Measurements from ENCODE around the gene KLHL25.
"Not testable (repeated sequence)": the region's sequence is repeated elsewhere in the genome, so short reads cannot be mapped to it uniquely, and the experiment has no call there.

The KLHL25 gene

GRCh38 chr15:85794598-85795336 lies at the start of gene KLHL25:
KLHL25 (minus strand) TSS chr15:85794925; CDS start chr15:85769810, 25,115 bp downstream.
- peak; percentile 88 for DNase-seq (ENCODE audit: low spot score)
- no peak for FAIRE-seq

- DNase-seq (ENCODE audit: low spot score): no peak
- FAIRE-seq: no peak
Measured at GRCh38 chr15:85840802-85841152, 46.1 kb upstream of the KLHL25 start.

- FAIRE-seq: no peak
- peak; percentile 59 for DNase-seq (ENCODE audit: low spot score)
Measured at GRCh38 chr15:85840079-85840801, 45.5 kb upstream of the KLHL25 start.

GRCh38 chr15:85839643-85840042 lies 44.9 kb upstream of the KLHL25 start:
- FAIRE-seq (no peak), DNase-seq (ENCODE audit: low spot score) (no peak)

- FAIRE-seq (no peak), DNase-seq (ENCODE audit: low spot score) (no peak)
Measured at GRCh38 chr15:85838655-85839054, 43.9 kb upstream of the KLHL25 start.

DNA sequence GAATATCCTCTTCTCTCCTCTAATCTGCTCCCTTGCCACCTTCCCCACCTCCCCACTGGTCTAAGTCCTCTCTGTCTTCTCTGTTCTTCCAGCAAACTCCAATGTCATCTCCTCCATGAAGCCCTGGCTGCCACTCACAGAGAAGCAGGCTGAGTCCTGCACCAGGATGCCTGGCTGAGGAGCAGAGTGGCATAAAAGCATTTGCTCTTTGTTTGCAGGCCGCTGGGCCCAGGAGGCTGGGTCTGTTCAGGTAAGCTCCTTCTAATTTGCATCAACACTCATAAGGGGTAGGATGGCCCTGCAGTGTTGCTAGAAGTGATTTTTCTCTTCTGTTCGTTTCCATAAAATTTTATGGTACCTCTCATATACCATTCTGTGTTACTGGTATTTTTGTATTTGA lies 43.2 kb upstream of the KLHL25 start:
- FAIRE-seq: no peak
- DNase-seq (ENCODE audit: low spot score): no peak

DNA sequence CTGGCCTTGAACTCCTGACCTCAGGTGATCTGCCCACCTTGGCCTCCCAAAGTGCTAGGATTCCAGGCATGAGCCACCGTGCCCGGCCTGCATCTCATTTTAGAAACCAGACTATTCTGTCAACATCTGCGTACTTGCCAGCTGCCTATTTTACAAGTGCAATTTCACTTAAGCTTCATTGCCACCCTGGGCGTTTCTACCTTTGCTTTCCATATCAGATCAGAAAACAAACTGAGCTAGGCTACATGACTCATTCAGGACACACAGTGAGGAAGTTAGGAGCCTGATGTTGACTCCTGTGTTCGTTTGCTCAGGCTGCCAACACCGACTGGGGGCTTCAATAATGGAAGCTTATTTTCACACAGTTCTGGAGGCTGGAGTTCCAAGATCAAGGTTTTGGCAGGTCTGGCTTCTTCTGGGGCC lies 42.3 kb upstream of the KLHL25 start:
- FAIRE-seq (no peak), DNase-seq (ENCODE audit: low spot score) (no peak)

GRCh38 chr15:85834651-85835050 lies 39.9 kb upstream of the KLHL25 start:
- FAIRE-seq (no peak), DNase-seq (ENCODE audit: low spot score) (no peak)

DNA sequence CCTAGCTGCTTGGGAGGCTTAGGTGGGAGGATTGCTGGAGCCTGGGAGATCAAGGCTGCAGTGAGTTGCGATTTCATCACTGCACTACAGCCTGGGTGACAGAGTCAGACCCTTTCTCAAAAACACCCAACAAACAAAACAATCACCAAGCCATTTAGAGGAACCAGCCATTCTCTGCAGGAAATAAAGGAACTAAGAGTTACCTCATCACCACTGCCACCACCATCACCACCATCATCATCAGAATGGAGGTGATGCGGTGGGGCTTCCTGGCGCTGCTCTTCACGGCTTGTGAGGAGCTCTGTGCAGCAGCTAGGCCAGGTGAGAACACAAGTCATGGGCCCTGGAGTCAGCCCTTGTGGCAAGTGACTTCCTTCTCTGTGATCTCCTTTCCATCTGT lies 37.7 kb upstream of the KLHL25 start:
- DNase-seq (ENCODE audit: low spot score) (no peak), FAIRE-seq (no peak)

GRCh38 chr15:85831415-85832113 lies 36.8 kb upstream of the KLHL25 start:
- DNase-seq (ENCODE audit: low spot score): no peak

GRCh38 chr15:85829754-85830153 lies 35.0 kb upstream of the KLHL25 start:
- FAIRE-seq; DNase-seq (ENCODE audit: low spot score): not testable (repeated sequence)

More at GRCh38 chr15:85831415-85832113, 36.8 kb upstream of the KLHL25 start:
- no peak for FAIRE-seq

DNA sequence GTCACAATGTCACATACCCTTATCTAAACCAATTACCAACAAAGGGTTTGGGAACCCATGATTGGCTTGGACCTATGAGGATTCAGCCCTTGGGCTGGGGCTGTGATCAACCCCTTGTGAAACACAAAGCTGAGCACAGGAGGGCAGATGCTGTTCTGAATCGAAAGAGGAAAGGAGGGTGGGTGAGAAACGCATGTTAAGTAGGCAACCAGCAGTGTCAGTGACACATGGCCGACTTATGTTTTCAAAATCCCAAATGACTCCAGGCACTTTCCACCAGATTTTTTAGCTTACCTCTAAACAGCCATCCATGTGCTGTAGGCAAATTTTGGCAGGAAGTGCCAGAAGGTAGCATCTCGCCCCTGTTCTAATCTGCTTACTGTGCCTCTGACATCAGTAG lies 34.1 kb upstream of the KLHL25 start:
- DNase-seq (ENCODE audit: low spot score) (no peak), FAIRE-seq (no peak)

DNA sequence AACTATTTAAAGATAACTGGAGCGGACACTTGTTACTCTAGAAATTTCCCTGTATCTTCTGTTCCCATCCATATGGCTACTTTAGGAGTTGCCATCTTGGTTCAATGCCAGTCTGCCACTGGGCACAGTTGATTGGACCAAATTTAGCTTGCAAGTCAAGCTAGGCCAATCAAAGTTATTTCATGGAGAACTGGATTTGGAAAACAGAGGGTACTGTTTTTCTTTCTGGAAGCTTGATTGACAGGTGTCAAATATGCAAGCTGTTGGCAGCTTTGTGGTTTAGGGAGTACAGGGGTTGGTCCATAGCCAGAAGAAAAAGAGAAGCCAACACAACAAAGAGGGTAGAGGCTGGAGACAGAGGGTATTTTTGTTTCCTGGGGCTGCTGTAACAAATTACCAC lies 33.4 kb upstream of the KLHL25 start:
- DNase-seq (ENCODE audit: low spot score): no peak
- no peak for FAIRE-seq

DNA sequence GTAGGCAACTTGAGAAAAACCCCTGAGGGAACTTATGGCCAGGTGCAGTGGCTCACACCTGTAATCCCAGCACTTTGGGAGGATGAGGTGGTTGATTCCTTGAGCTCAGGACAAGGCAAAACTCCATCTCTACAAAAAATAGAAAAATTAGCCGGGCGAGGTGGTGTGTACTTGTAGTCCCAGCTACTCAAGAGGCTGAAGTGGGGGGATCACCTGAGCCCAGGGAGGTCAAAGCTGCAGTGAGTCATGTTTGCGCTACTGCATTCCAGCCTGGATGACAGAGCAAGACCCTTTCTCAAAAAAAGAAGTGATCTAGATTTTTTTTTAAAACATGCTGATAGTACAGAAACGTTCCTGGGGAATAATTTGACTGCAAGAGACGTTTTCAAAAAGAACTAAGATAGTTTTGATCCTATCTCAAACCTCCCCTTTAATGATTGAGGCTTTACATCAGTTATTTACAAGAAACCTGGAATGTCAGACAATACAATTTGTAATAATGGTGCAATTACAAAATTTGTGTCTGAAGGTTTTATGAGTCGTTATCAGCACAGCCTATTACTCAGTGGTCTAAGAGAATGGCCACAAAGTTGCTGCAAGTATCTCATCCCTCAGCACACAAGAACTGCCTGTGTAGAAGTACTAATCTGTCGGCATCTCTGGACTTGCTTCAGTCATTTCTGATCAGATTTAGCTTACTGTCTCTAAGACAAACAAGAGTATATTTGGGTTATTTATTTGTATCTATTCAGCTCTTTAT lies 32.2 kb upstream of the KLHL25 start:
- DNase-seq (ENCODE audit: low spot score) (no peak), FAIRE-seq (no peak)

GRCh38 chr15:85825719-85826118 lies 31.0 kb upstream of the KLHL25 start:
- DNase-seq (ENCODE audit: low spot score): no peak
- no peak for FAIRE-seq

DNA sequence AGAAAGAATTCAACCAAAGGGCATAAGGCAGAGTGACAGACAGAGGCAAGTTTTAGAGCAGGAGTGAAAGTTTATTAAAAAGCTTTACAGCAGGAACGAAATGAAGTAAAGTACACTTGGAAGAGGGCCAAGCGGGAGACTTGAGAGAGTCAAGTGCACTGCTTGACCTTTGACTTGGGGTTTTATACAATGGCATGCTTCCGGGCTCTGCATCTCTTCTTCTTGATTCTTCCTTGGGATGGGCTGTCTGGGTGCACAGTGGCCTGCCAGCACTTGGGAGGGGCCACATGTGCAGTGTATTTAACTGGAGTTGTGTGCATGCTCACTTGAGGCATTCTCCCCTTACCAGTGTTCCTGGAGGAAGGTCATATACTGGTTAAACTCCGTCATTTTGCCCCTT lies 30.4 kb upstream of the KLHL25 start:
- FAIRE-seq (no peak), DNase-seq (ENCODE audit: low spot score) (no peak)

DNA sequence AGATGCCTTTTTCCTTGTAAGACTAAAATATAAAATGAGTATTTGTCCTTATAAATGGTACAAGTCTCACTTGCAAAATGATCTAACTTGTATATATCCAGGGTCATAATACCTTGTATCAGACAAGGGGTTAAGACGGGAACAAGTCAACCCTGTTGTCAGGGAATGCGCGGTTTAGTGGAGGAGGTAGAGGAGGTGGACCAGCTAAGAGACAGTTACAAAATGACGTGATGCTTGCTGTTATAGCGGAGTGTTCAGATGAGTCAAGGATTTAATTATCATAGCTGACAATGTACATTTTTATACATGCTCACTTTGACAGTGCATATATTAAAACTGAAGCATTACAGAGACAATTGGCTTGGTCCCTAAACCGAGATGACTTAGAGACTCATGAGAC lies 26.8 kb upstream of the KLHL25 start:
- no peak for DNase-seq (ENCODE audit: low spot score)
- FAIRE-seq: no peak

- DNase-seq (ENCODE audit: low spot score) (no peak), FAIRE-seq (no peak)
Measured at GRCh38 chr15:85819938-85820337, 25.2 kb upstream of the KLHL25 start.

GRCh38 chr15:85813234-85813633 lies 18.5 kb upstream of the KLHL25 start:
- no peak for FAIRE-seq
- no peak for DNase-seq (ENCODE audit: low spot score)

DNA sequence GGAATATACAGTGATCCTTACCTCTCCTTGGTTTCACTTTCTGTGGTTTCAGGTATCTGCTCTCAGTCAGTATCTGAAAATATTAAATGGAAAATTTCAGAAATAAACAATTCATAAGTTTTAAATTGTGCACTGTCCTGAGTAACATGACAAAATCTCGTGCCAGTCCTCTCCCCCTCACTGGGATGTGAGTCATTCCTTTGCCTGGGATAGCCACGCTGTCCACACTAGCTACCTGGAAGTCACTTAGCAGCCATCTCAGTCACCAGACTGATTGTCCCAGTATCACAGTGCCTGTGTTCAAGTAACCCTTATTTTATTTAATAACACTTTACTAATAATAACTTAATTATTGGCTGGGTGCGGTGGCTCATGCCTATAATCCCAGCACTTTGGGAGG lies 15.3 kb upstream of the KLHL25 start:
- FAIRE-seq: peak; percentile 34

GRCh38 chr15:85805420-85805819 lies 10.7 kb upstream of the KLHL25 start:
- DNase-seq (ENCODE audit: low spot score) (no peak), FAIRE-seq (no peak)

More for the DNA sequence above, 15.3 kb upstream of the KLHL25 start:
- DNase-seq (ENCODE audit: low spot score): peak; percentile 27
